Gastrocnemius medialis (tissue), 4 donors: ENCODE results near the gene ACAD10. TPM values are rescaled to one million over a fixed set of nuclear protein-coding genes. Genes with fewer than 3 reads are reported as not detected.
"Not testable (repeated sequence)": the region's sequence is repeated elsewhere in the genome, so short reads cannot be mapped to it uniquely, and the experiment has no call there.

Experiments
- ATAC-seq, 2 donors: fragments of 150-250 bp; one replicate each; pipeline ENCODE4 v1.9.1; 2016
- DNase-seq, 2 donors: peaks; one replicate each; pipeline ENCODE4 v3.0.0-alpha.2; 2019
- H3K27ac ChIP-seq, 4 donors: fragments of 200-600 bp; sonication (generic); 1 replicate in 1 of 4; 2 replicates in 3 of 4; pipeline ENCODE4 v1.5.1; 2016 to 2018; ENCODE audit warnings: mild to moderate bottlenecking in 2 of 4, moderate library complexity in 1 of 4
- H3K27me3 ChIP-seq, 3 donors: fragments of 200-600 bp; sonication (generic) in 2 of 3; 1 replicate in 1 of 3; 2 replicates in 2 of 3; pipeline versions ENCODE4 v1.5.1 to v1.6.0; 2016 to 2019; ENCODE audit warnings: mild to moderate bottlenecking in 1 of 3, moderate library complexity in 1 of 3
- H3K36me3 ChIP-seq, 2 donors: fragments of 200-600 bp; sonication (generic) in 1 of 2; one replicate each; pipeline ENCODE4 v1.5.1; 2017 to 2018
- H3K4me1 ChIP-seq, 2 donors: fragments of 200-600 bp; sonication (generic) in 1 of 2; one replicate each; pipeline ENCODE4 v1.5.1; 2016 to 2017; ENCODE audit warnings: mild to moderate bottlenecking in 2 of 2
- H3K4me3 ChIP-seq, 4 donors: fragments of 200-600 bp; sonication (generic) in 3 of 4; 1 replicate in 1 of 4; 2 replicates in 3 of 4; pipeline ENCODE4 v1.5.1; 2016 to 2019; ENCODE audit warnings: mild to moderate bottlenecking in 2 of 4
- H3K9me3 ChIP-seq, 3 donors: fragments of 200-600 bp; sonication (generic) in 2 of 3; 1 replicate in 1 of 3; 2 replicates in 2 of 3; pipeline ENCODE4 v1.5.1; 2016 to 2019
- POLR2A ChIP-seq, 2 donors: fragments of 450-650 bp; IDR thresholded peaks; one replicate each; pipeline ENCODE4 v1.6.1; 2017; ENCODE audit warnings: antibody characterized with exemption in 2 of 2, mild to moderate bottlenecking in 2 of 2, moderate library complexity in 2 of 2
- in situ Hi-C, 4 donors: fragments of 200-750 bp; cut with MboI; loops; one replicate each; pipeline versions ENCODE4 v1.15.0 to v1.8.0; 2017; ENCODE audit warnings: low sequenced_read_pairs in 4 of 4
- intact Hi-C: fragments of 100-400 bp; cut with DNase I; formaldehyde crosslinking; loops from one replicate; pipeline ENCODE4 v1.15.1; 2023; ENCODE audit warnings: low total_unique reads
- total RNA-seq, 4 donors: library from RNA; depleted of rRNA; stranded (reverse); fragments of >200 nt; gene quantifications; one replicate each; pipeline versions ENCODE4 v1.1.0 to v1.2.3, GENCODE V29; 2016
- TF ChIP-seq, protein P1 (sequence below), 5 experiments: fragments of 450-650 bp in 3 of 5; fragments of 200-600 bp in 2 of 5; sonication (generic) in 2 of 5; IDR thresholded peaks in 4 of 5; conservative IDR thresholded peaks in 1 of 5; 1 replicate in 4 of 5; 2 replicates in 1 of 5; pipeline ENCODE4 v1.5.1; 2016 to 2019; ENCODE audit warnings: antibody characterized with exemption in 5 of 5, mild to moderate bottlenecking in 3 of 5, moderate library complexity in 3 of 5

Gene ACAD10
- total RNA-seq, 4 donors from 2014 or later = 8.3 to 12.6 (median 11.7) TPM

DNA sequence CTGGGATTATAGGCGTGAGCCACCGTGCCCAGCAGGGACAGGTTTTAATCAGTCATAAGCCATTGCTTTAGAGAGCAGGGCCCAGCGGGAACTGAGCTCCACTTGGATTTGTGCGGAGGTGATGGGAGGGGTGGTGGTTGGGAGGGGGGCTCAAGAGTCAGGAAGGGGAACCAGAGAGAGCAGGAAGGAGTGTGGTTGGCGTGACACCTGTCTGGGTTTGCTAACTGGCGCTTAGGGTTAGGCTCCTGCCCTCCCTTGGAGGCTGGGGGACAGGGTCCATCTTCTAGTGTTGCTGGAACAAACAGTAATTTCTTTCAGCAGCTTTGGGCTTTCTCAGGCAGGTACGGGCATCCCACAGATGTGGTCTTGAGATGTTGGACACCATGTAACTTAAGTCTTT lies 73.4 kb downstream of the ACAD10 start:
- H3K36me3 ChIP-seq = no peaks in the 10 kb centered on the region
- intact Hi-C loops = no loop called here
- H3K4me3 ChIP-seq = no peak overlapping the region
- in situ Hi-C loops = loop anchor here in 2 of 4 donors (5.0 kb wide), 2 partner anchors 38 to 53 kb away; no protein-coding TSS in a partner anchor
- H3K27me3 ChIP-seq = no peaks in the 10 kb centered on the region
- no peak for TF ChIP-seq POLR2A (IDR thresholded peaks at IDR 0.05)
- TF ChIP-seq, protein P1, sequence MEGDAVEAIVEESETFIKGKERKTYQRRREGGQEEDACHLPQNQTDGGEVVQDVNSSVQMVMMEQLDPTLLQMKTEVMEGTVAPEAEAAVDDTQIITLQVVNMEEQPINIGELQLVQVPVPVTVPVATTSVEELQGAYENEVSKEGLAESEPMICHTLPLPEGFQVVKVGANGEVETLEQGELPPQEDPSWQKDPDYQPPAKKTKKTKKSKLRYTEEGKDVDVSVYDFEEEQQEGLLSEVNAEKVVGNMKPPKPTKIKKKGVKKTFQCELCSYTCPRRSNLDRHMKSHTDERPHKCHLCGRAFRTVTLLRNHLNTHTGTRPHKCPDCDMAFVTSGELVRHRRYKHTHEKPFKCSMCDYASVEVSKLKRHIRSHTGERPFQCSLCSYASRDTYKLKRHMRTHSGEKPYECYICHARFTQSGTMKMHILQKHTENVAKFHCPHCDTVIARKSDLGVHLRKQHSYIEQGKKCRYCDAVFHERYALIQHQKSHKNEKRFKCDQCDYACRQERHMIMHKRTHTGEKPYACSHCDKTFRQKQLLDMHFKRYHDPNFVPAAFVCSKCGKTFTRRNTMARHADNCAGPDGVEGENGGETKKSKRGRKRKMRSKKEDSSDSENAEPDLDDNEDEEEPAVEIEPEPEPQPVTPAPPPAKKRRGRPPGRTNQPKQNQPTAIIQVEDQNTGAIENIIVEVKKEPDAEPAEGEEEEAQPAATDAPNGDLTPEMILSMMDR (IDR thresholded peaks at IDR 0.05 in 4 of 5, conservative IDR thresholded peaks at IDR 0.05 in 1 of 5) = no peak
- ATAC-seq = no peak
- no peaks in the 10 kb centered on the region for H3K9me3 ChIP-seq
- H3K4me1 ChIP-seq = peaks cover 24 to 30% of the 10 kb centered on the region in 2 donors
- no peak for DNase-seq
- no peak overlapping the region for H3K27ac ChIP-seq

DNA sequence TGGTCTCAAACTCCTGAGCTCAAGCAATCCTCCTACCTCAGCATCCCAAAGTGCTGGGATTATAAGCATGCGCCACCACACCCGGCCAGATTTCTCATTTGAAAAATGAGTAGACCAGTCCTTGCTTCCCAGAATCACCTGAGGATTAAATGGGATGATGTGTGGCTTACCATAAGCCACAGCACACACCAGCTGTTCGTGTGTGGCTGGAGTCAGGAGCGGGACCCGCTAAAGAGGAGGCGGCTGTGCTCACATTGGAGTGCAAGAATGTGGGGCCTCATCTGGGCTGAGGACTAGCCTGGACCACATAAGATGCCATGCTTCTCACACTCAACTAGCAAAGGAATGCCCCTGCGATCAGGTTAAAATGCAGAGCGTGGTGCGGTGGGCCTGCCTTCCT lies 74.1 kb downstream of the ACAD10 start:
- Histone ChIP-seq H3K27me3 (no peaks in the 10 kb centered on the region), H3K27ac (no peak overlapping the region), H3K4me1 (peaks cover 19 to 23% of the 10 kb centered on the region in 2 donors), H3K9me3 (no peaks in the 10 kb centered on the region), H3K4me3 (no peak overlapping the region), H3K36me3 (no peaks in the 10 kb centered on the region)
- in situ Hi-C loops (loop anchor here in 2 of 4 donors (5.0 kb wide), 2 partner anchors 37 to 52 kb away; no protein-coding TSS in a partner anchor), intact Hi-C loops (no loop called here)
- DNase-seq (no peak), ATAC-seq (no peak)
- TF ChIP-seq, protein P1 (IDR thresholded peaks at IDR 0.05 in 4 of 5, conservative IDR thresholded peaks at IDR 0.05 in 1 of 5) = no peak

DNA sequence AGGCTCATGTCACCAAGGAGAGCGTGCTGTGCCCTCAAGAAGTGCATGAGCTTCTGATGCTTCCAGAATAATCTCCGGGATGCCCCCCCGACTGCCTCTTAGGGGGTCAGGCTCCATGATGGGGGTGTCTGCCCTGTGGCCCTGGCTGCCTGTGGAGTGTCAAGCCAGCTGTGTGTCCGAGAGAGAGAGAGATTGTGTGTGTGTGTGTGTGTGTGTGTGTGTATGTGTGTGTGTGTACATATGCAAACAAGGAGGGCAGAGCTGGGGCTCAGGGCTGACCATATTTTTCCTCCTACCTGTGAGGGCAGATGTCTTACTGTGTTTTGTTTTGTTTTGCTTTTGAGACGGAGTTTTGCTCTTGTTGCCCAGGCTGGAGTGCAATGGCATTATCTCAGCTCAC lies 75.2 kb downstream of the ACAD10 start:
- DNase-seq = no peak
- Histone ChIP-seq H3K27ac (no peak overlapping the region), H3K36me3 (no peaks in the 10 kb centered on the region), H3K9me3 (no peaks in the 10 kb centered on the region), H3K4me1 (peaks cover 18 to 23% of the 10 kb centered on the region in 2 donors), H3K27me3 (no peaks in the 10 kb centered on the region), H3K4me3 (no peak overlapping the region)
- in situ Hi-C loops (no loop called here), intact Hi-C loops (no loop called here)
- TF ChIP-seq POLR2A (IDR thresholded peaks at IDR 0.05) = no peak
- TF ChIP-seq, protein P1 (IDR thresholded peaks at IDR 0.05 in 4 of 5, conservative IDR thresholded peaks at IDR 0.05 in 1 of 5) = no peak
- no peak for ATAC-seq

DNA sequence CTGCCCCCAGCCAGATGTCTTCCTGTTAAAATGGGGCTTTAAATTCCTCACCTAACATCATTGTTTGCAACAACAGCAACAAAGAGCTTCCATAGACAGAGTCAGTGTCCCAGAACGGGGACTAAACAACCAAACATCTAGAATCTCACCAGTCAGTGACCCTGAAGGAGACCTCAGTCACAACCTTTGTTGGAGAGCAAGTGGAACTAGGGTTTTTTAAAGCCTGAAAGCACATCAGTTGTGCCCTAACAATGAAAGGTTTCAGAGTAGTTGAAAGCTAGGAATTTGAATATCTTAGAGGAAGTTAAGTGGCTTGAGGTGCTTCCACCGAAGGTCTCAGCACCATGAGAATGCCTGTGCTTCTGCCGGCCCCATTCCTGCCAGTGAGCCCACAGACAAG lies 75.9 kb downstream of the ACAD10 start:
- H3K4me1 ChIP-seq = peaks cover 20 to 22% of the 10 kb centered on the region in 2 donors
- H3K27me3 ChIP-seq = no peaks in the 10 kb centered on the region
- H3K27ac ChIP-seq = no peak overlapping the region
- no peaks in the 10 kb centered on the region for H3K36me3 ChIP-seq
- TF ChIP-seq, protein P1 (IDR thresholded peaks at IDR 0.05 in 4 of 5, conservative IDR thresholded peaks at IDR 0.05 in 1 of 5) = no peak
- TF ChIP-seq POLR2A (IDR thresholded peaks at IDR 0.05) = no peak
- H3K9me3 ChIP-seq = no peaks in the 10 kb centered on the region
- DNase-seq (no peak), ATAC-seq (no peak)
- intact Hi-C loops = no loop called here
- no peak overlapping the region for H3K4me3 ChIP-seq
- in situ Hi-C loops = no loop called here

DNA sequence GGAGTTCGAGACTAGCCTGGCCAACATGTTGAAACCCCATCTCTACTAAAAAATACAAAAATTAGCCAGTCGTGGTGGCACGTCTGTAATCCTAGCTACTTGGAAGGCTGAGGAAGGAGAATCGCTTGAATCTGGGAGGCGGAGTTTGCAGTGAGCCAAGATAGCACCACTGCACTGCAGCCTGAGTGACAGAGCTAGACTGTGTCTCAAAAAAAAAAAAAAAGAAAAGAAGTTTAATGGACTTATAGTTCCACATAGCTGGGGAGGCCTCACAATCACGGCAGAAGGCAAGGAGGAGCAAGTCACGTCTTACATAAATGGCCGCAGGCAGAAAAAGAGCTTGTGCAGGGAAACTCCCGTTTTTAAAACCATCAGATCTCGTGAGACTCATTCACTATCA lies 77.7 kb downstream of the ACAD10 start:
- H3K9me3 ChIP-seq, ATAC-seq, DNase-seq, in situ Hi-C loops, H3K27ac ChIP-seq, H3K36me3 ChIP-seq, H3K27me3 ChIP-seq, intact Hi-C loops, H3K4me3 ChIP-seq: not testable (repeated sequence)
- H3K4me1 ChIP-seq = peaks cover 8 to 18% of the 10 kb centered on the region in 2 donors
